ENCODE results near the gene AP2A1. TPM values are rescaled to one million over a fixed set of nuclear protein-coding genes. Genes with fewer than 3 reads are reported as not detected.

The AP2A1 gene
- total RNA-seq, 4 donors from 2014 or later = 94.2 to 142 (median 131) TPM

- DNase-seq = no peak
- Histone ChIP-seq H3K27me3 (no peaks in the 10 kb centered on the region), H3K27ac (no peak overlapping the region), H3K9me3 (no peaks in the 10 kb centered on the region), H3K36me3 (peaks cover 0 to 37% of the 10 kb centered on the region in 2 donors), H3K4me3 (no peak overlapping the region), H3K4me1 (no peaks in the 10 kb centered on the region)
- ATAC-seq = no peak
- intact Hi-C loops (cut with DNase I; ENCODE audit: low total_unique reads) = no loop called here
- TF ChIP-seq POLR2A (IDR thresholded peaks at IDR 0.05) (no peak), CTCF (IDR thresholded peaks at IDR 0.05 in 4 of 5, conservative IDR thresholded peaks at IDR 0.05 in 1 of 5) (no peak)
- in situ Hi-C loops (cut with MboI; ENCODE audit: low sequenced_read_pairs in 4 of 4) = no loop called here
These were observed 15.7 kb downstream of the AP2A1 start for GRCh38 chr19:49782515-49782914.

- TF ChIP-seq POLR2A (IDR thresholded peaks at IDR 0.05) (no peak), CTCF (IDR thresholded peaks at IDR 0.05 in 4 of 5, conservative IDR thresholded peaks at IDR 0.05 in 1 of 5) (no peak)
- Histone ChIP-seq H3K9me3 (no peaks in the 10 kb centered on the region), H3K4me1 (no peaks in the 10 kb centered on the region), H3K27ac (no peak overlapping the region), H3K36me3 (peaks cover 0 to 45% of the 10 kb centered on the region in 2 donors), H3K4me3 (no peak overlapping the region), H3K27me3 (no peaks in the 10 kb centered on the region)
- in situ Hi-C loops (cut with MboI; ENCODE audit: low sequenced_read_pairs in 4 of 4) (no loop called here), intact Hi-C loops (cut with DNase I; ENCODE audit: low total_unique reads) (no loop called here)
- DNase-seq (no peak), ATAC-seq (peak in 1 of 2 donors; percentile 36)
These were observed 19.6 kb downstream of the AP2A1 start for GRCh38 chr19:49786376-49786820.

GRCh38 chr19:49787746-49788145 is 20.9 kb downstream of the AP2A1 start:
- peaks cover 0 to 45% of the 10 kb centered on the region in 2 donors for H3K36me3 ChIP-seq

GRCh38 chr19:49788857-49789256 is 22.1 kb downstream of the AP2A1 start:
- DNase-seq (no peak), ATAC-seq (no peak)
- no peaks in the 10 kb centered on the region for H3K4me1 ChIP-seq
- no peak overlapping the region for H3K4me3 ChIP-seq
- peaks cover 0 to 43% of the 10 kb centered on the region in 2 donors for H3K36me3 ChIP-seq
- TF ChIP-seq CTCF (IDR thresholded peaks at IDR 0.05 in 4 of 5, conservative IDR thresholded peaks at IDR 0.05 in 1 of 5) (no peak), POLR2A (IDR thresholded peaks at IDR 0.05) (no peak)
- H3K27ac ChIP-seq = no peak overlapping the region
- no peaks in the 10 kb centered on the region for H3K9me3 ChIP-seq
- in situ Hi-C loops (cut with MboI; ENCODE audit: low sequenced_read_pairs in 4 of 4) = no loop called here
- no peaks in the 10 kb centered on the region for H3K27me3 ChIP-seq
- intact Hi-C loops (cut with DNase I; ENCODE audit: low total_unique reads) = no loop called here

More at GRCh38 chr19:49787746-49788145, 20.9 kb downstream of the AP2A1 start:
- no peaks in the 10 kb centered on the region for H3K4me1 ChIP-seq
- no peak overlapping the region for H3K4me3 ChIP-seq
- intact Hi-C loops (cut with DNase I; ENCODE audit: low total_unique reads) = no loop called here
- H3K27ac ChIP-seq = no peak overlapping the region
- no peaks in the 10 kb centered on the region for H3K9me3 ChIP-seq
- in situ Hi-C loops (cut with MboI; ENCODE audit: low sequenced_read_pairs in 4 of 4) = no loop called here
- TF ChIP-seq POLR2A (IDR thresholded peaks at IDR 0.05) = no peak
- no peak for TF ChIP-seq CTCF (IDR thresholded peaks at IDR 0.05 in 4 of 5, conservative IDR thresholded peaks at IDR 0.05 in 1 of 5)
- H3K27me3 ChIP-seq = no peaks in the 10 kb centered on the region
- no peak for DNase-seq
- ATAC-seq = no peak

GRCh38 chr19:49790866-49791265 is 24.1 kb downstream of the AP2A1 start:
- intact Hi-C loops (cut with DNase I; ENCODE audit: low total_unique reads) = no loop called here
- DNase-seq (no peak), ATAC-seq (no peak)
- Histone ChIP-seq H3K4me1 (no peaks in the 10 kb centered on the region), H3K27ac (no peak overlapping the region), H3K36me3 (peaks cover 0 to 44% of the 10 kb centered on the region in 2 donors), H3K4me3 (no peak overlapping the region), H3K27me3 (no peaks in the 10 kb centered on the region), H3K9me3 (no peaks in the 10 kb centered on the region)
- in situ Hi-C loops (cut with MboI; ENCODE audit: low sequenced_read_pairs in 4 of 4) = no loop called here
- TF ChIP-seq POLR2A (IDR thresholded peaks at IDR 0.05) (no peak), CTCF (IDR thresholded peaks at IDR 0.05 in 4 of 5, conservative IDR thresholded peaks at IDR 0.05 in 1 of 5) (no peak)
